OCI-LY1 (cell line): Measurements from ENCODE around the gene DPP6.

Experiments
- CTCF ChIP-seq: fragments of 200-600 bp; sonication (generic), shearing (Covaris generic); IDR thresholded peaks from 2 replicates; pipeline ENCODE4 v1.5.1; 2017; ENCODE audit warnings: mild to moderate bottlenecking, antibody characterized with exemption, low read length, moderate library complexity, mixed read lengths
- EZH2 ChIP-seq: fragments of 200-600 bp; sonication (generic), shearing (Covaris generic); IDR thresholded peaks from 2 replicates; pipeline ENCODE4 v1.8.0; 2017; ENCODE audit warnings: borderline replicate concordance, mixed run types, mild to moderate bottlenecking, antibody characterized with exemption, low read length, moderate library complexity, mixed read lengths

GRCh38 chr7:154769527-154769926 lies 717.3 kb downstream of the DPP6 start:
- TF ChIP-seq EZH2 (no peak), CTCF (no peak)
